ENCODE data around the gene ESRP2. TPM values are rescaled to one million over a fixed set of nuclear protein-coding genes. Genes with fewer than 3 reads are reported as not detected.

ESRP2 gene
- 0.44 and 1.6 TPM in 2 replicates for total RNA-seq

GRCh38 chr16:68235887-68236136 is at the start of gene ESRP2:
ESRP2 (minus strand) TSS chr16:68236127; CDS start chr16:68236045, 82 bp downstream.
- no peak for DNase-seq (ENCODE audit: low read depth in 2 of 2)

- no peak for DNase-seq (ENCODE audit: low read depth in 2 of 2)
Measured at GRCh38 chr16:68285683-68286082, 49.8 kb upstream of the ESRP2 start.

- peak in 1 of 2 donors; percentile 22 for DNase-seq (ENCODE audit: low read depth in 2 of 2)
Measured at GRCh38 chr16:68284847-68285246, 48.9 kb upstream of the ESRP2 start.

- no peak for DNase-seq (ENCODE audit: low read depth in 2 of 2)
Measured at GRCh38 chr16:68283801-68284598, 48.1 kb upstream of the ESRP2 start.

- no peak for DNase-seq (ENCODE audit: low read depth in 2 of 2)
Measured at GRCh38 chr16:68283346-68283745, 47.4 kb upstream of the ESRP2 start.

GRCh38 chr16:68282064-68282452 is 46.1 kb upstream of the ESRP2 start:
- no peak for DNase-seq (ENCODE audit: low read depth in 2 of 2)

GRCh38 chr16:68281368-68282063 is 45.6 kb upstream of the ESRP2 start:
- DNase-seq (ENCODE audit: low read depth in 2 of 2), result no peak

GRCh38 chr16:68279726-68280558 is 44.0 kb upstream of the ESRP2 start:
- no peak for DNase-seq (ENCODE audit: low read depth in 2 of 2)

- DNase-seq (ENCODE audit: low read depth in 2 of 2), result no peak
Measured at GRCh38 chr16:68276223-68276622, 40.3 kb upstream of the ESRP2 start.

GRCh38 chr16:68275611-68276191 is 39.8 kb upstream of the ESRP2 start:
- DNase-seq (ENCODE audit: low read depth in 2 of 2), result no peak

- no peak for DNase-seq (ENCODE audit: low read depth in 2 of 2)
Measured at GRCh38 chr16:68274441-68274840, 38.5 kb upstream of the ESRP2 start.

GRCh38 chr16:68273896-68274295 is 38.0 kb upstream of the ESRP2 start:
- DNase-seq (ENCODE audit: low read depth in 2 of 2), result no peak

GRCh38 chr16:68273459-68273858 is 37.5 kb upstream of the ESRP2 start:
- no peak for DNase-seq (ENCODE audit: low read depth in 2 of 2)

GRCh38 chr16:68272507-68273209 is 36.7 kb upstream of the ESRP2 start:
- peak in 1 of 2 donors; percentile 20 for DNase-seq (ENCODE audit: low read depth in 2 of 2)

GRCh38 chr16:68270353-68270752 is 34.4 kb upstream of the ESRP2 start:
- no peak for DNase-seq (ENCODE audit: low read depth in 2 of 2)

- DNase-seq (ENCODE audit: low read depth in 2 of 2), result no peak
Measured at GRCh38 chr16:68269793-68270192, 33.9 kb upstream of the ESRP2 start.

GRCh38 chr16:68267612-68268405 is 31.9 kb upstream of the ESRP2 start:
- DNase-seq (ENCODE audit: low read depth in 2 of 2), result no peak

- DNase-seq (ENCODE audit: low read depth in 2 of 2), result peak; percentile 44 to 54
Measured at GRCh38 chr16:68265078-68265920, 29.4 kb upstream of the ESRP2 start.

Measured in lung microvascular endothelial cell (primary cell).